Glomerular visceral epithelial cell (primary cell): ENCODE data around the gene GFOD1.
"Not testable (repeated sequence)": the region's sequence is repeated elsewhere in the genome, so short reads cannot be mapped to it uniquely, and the experiment has no call there.

Experiments
- DNase-seq: peaks from one replicate; pipeline ENCODE4 v3.0.0-alpha.2; 2016; ENCODE audit errors: extremely low spot score

Gene GFOD1

DNA sequence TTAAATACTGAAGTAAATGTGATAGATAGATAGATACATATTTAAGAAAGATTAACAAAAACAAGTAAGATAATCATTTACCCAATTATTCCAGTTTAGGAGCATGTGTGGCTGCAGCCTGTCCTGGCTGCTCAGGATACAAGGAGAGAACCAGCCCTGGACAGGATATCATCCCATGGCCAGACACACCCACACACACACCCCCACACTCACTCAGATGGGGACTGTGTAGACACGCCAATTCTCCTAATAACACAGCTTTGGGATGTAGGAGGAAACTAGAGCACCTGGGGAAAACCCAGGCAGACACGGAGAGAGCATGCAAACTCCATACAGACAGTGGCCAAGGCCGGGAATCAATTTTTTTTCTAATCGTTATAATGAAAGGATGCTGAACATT is 45.6 kb downstream of the GFOD1 start:
- no peak for DNase-seq

DNA sequence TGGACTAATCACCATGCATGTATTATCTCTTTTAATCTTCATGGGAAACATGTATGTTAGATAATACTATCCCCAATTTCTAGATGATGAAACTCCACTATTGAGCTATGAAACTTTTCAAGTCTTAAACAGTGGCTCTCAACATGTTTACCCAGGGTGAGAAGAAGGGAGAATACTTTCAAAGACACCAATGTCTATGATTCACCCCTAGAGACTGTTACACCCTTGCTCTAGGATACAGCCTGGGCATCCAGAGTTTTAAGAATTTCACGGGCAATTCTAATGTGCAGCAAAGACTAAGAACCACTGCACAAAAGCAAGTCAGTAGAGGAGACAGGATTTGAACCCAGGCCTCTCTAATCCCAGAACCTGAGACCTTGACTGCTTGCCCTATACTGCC is 47.8 kb downstream of the GFOD1 start:
- DNase-seq: no peak

- DNase-seq: no peak
These were observed 49.3 kb downstream of the GFOD1 start for GRCh38 chr6:13438126-13438525.

- no peak for DNase-seq
These were observed 50.0 kb downstream of the GFOD1 start for GRCh38 chr6:13437218-13437996.

DNA sequence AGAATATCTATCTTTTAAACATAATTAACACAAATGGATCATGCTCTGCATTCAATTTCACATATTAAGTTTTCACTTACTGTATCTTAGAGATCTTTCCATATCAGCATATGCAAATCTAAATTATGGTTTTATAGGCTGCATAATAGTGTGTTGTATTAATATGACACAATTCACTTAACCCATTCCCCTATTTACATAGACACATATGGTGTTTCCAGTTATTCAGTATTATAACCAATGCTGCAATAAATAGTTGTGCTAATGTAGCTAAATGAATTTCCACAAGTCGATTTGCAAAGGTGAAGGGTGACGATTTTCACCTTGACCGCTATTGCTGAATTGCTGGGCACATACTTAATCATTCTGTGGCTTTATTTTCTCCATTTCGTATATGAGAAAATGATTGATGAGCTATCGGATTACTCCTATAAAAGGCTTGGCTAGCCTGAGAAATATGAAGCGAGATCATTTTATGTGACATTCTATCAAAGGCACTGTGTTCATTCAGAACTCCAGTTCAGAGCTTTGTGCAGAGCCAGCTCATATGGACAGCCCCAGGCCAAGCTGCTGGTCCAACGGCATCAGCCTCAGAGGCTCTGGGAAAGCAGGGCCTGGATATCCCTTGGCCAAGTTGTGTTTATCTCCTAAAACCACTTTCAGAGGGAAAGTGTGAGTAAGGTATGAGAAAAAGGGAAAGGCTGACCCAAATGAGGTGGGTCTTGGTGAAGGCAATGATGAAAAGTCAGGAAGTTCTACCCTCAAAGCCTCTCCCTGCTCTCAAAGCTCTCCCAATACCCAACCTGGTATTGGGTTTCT is 50.8 kb downstream of the GFOD1 start:
- no peak for DNase-seq

DNA sequence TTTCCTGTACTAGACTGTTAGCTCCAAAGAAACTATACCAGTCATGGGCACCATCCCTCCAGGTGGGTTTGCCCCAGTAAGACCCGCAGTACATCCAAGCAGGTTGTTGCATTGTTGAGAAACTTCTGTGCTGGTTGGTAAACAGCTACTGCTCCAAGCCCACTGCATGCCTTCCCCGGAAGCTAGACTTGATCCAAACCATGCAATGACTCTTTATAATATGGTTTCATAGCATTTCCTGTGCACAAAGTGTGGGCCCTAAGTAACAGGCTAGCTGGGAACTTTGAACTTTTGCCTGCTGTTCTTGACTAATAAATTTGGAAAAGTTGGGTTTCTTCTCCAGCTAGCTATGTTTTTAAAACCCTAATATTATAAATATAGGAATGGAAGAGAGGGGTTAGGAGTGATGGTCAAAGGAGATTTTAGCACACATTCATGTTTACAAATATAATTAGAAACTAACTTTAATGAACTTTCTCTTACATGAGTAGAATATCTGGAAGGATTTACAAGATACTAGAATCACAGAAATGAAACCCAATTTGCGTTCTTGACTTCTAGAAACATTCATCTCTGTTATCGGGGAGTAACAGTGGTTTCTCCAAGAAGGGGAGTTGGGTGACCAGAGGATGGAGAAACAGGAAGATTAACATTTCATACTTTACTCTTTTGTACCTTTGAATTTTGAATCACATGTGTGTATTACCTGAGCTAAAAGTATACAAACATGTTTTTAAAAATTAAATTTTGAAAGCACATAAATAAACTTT is 51.7 kb downstream of the GFOD1 start:
- DNase-seq: no peak

GRCh38 chr6:13434777-13435176 is 52.6 kb downstream of the GFOD1 start:
- DNase-seq: no peak

DNA sequence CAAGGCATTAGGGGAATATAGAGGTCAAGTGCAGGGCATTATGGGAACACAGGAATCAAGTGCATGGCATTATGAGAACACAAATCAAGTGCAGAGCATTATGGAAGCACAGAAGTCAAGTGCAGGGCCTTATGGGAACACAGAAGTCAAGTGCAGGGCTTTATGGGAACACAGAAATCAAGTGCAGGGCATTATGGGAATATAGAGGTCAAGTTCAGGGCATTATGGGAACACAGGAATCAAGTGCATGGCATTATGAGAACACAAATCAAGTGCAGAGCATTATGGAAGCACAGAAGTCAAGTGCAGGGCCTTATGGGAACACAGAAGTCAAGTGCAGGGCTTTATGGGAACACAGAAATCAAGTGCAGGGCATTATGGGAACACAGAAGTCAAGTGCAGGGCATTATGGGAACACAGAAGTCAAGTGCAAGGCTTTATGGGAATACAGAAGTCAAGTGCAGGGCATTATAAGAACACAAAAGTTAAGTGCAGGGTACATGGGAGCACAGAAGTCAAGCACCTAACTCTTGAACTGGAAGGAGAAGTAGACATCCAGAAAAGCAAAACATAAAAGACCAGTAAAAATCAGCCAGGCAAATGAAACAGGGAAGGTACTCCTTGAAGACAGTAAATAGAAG is 53.1 kb downstream of the GFOD1 start:
- DNase-seq: not testable (repeated sequence)

DNA sequence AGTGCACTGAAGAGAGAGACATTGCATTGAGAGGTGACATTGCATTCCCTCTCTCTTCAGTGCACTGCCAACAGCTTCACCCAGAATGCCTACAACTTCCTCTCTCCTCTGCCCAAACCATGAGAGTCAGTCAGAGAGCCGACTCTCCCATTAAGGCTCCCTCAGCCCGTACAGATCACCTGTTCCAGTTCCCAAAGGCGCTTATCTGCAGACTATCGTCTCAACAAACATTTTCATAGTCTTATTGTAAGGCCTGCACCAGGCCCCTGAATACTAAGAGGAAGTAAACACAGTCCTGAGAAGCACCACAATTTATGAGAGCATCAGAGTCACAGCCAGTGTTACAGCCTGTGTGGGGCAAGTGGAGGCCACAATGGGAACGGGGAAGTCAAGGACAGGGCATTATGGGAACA is 53.7 kb downstream of the GFOD1 start:
- no peak for DNase-seq

- no peak for DNase-seq
These were observed 54.7 kb downstream of the GFOD1 start for GRCh38 chr6:13432526-13433184.

DNA sequence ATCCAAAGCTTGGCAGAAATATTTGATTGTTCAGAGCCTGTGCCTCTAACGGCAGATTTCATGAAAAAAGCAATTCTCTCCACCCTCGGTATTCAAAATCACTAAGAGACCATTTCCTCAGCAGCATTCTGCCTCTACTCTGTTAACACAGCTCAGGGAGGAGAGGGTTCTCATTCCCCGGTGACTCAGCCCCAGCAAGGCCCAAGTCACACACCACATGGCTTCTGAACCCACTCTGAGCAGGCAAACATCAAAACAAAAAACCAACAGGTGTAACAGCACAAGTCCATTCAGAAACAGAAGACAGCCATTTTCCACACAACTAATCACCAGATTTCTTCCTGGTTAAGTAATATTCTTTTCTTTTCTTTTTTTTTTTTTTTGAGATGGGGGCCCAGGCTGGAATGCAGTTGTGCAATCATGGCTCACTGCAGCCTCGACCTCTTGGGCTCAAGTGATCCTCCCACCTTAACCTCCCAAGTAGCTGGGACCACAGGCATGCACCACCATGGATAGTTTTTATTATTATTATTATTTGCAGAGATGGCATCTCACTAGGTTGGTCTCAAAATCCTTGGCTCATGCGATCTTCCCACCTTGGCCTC is 55.4 kb downstream of the GFOD1 start:
- peak; percentile 21 for DNase-seq

GRCh38 chr6:13431059-13431656 is 56.2 kb downstream of the GFOD1 start:
- DNase-seq: no peak

DNA sequence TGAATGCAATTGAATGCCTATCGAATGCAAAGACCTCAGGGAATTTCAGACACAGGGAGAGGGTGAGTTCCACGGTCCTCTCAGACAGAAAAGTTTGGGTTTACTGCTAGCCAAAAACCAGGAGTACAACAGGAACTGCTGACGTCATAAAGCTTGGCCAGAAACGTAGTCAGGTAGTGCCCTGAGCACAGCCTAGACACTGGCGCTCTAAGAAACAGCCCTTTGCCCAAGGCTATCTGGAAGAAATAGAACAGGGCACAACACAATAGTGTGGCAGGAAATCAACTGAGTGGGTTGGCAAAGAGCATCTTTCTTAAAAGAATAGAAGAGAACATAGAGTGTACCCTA is 58.0 kb downstream of the GFOD1 start:
- no peak for DNase-seq

GRCh38 chr6:13428583-13429405 is 58.6 kb downstream of the GFOD1 start:
- no peak for DNase-seq

GRCh38 chr6:13427801-13428582 is 59.4 kb downstream of the GFOD1 start:
- no peak for DNase-seq

DNA sequence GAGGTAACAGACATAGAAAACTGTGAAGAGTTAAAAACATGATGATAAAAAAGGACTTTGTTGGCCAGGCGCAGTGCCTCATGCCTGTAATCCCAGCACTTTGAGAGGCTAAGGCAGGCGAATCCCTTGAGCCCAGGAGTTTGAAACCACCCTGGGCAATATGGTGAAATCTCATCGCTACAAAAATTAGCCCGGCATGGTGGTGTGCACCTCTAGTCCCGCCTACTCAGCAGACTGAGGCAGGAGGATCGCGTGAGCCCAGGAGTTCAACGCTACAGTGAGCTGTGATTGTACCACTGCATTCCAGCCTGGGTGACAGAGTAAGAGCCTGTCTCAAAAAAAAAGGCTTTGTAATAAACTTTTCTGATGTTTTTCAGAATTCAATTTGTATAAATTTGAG is 60.1 kb downstream of the GFOD1 start:
- DNase-seq: no peak

- peak; percentile 9 for DNase-seq
These were observed 61.2 kb downstream of the GFOD1 start for GRCh38 chr6:13425943-13426931.
